NAMALWA (cell line): ENCODE data around the gene TRIM77.
"Not testable (repeated sequence)": the region's sequence is repeated elsewhere in the genome, so short reads cannot be mapped to it uniquely, and the experiment has no call there.

Experiments used
- DNase-seq: peaks from one replicate; pipeline ENCODE4 v3.0.0-alpha.2; 2015; ENCODE audit warnings: low spot score

The TRIM77 gene

GRCh38 chr11:89709999-89710398, at the start of gene TRIM77:
Gene TRIM77, plus strand, starts transcription at chr11:89710299. Its CDS starts 0 bp downstream, at chr11:89710299.
- not testable (repeated sequence) for DNase-seq

- DNase-seq, result no peak
Observed at GRCh38 chr11:89667001-89667400, 43.1 kb upstream of the TRIM77 start.

GRCh38 chr11:89668158-89668557, 41.9 kb upstream of the TRIM77 start:
- DNase-seq, result not testable (repeated sequence)

- not testable (repeated sequence) for DNase-seq
Observed at GRCh38 chr11:89669586-89669985, 40.5 kb upstream of the TRIM77 start.

GRCh38 chr11:89669993-89670669, 40.0 kb upstream of the TRIM77 start:
- DNase-seq, result not testable (repeated sequence)

GRCh38 chr11:89672547-89672946, 37.6 kb upstream of the TRIM77 start:
- DNase-seq, result not testable (repeated sequence)

GRCh38 chr11:89673380-89673779, 36.7 kb upstream of the TRIM77 start:
- DNase-seq, result not testable (repeated sequence)

- peak; percentile 13 for DNase-seq
Observed at GRCh38 chr11:89675383-89675782, 34.7 kb upstream of the TRIM77 start.

GRCh38 chr11:89675948-89676347, 34.2 kb upstream of the TRIM77 start:
- DNase-seq, result not testable (repeated sequence)

GRCh38 chr11:89707080-89707479, 3.0 kb upstream of the TRIM77 start:
- DNase-seq, result not testable (repeated sequence)

- not testable (repeated sequence) for DNase-seq
Observed at GRCh38 chr11:89724866-89725498, 14.9 kb downstream of the TRIM77 start.

- DNase-seq, result not testable (repeated sequence)
Observed at GRCh38 chr11:89730215-89730614, 20.1 kb downstream of the TRIM77 start.

- DNase-seq, result no peak
Observed at GRCh38 chr11:89736566-89736965, 26.5 kb downstream of the TRIM77 start.

- DNase-seq, result no peak
Observed at GRCh38 chr11:89737116-89737515, 27.0 kb downstream of the TRIM77 start.

GRCh38 chr11:89741406-89741805, 31.3 kb downstream of the TRIM77 start:
- not testable (repeated sequence) for DNase-seq

GRCh38 chr11:89744158-89744557, 34.1 kb downstream of the TRIM77 start:
- not testable (repeated sequence) for DNase-seq

GRCh38 chr11:89750822-89751221, 40.7 kb downstream of the TRIM77 start:
- DNase-seq, result not testable (repeated sequence)
